ENCODE data around the gene SHROOM4. TPM values are rescaled to one million over a fixed set of nuclear protein-coding genes. Genes with fewer than 3 reads are reported as not detected.

SHROOM4 gene
- total and polyA plus RNA-seq, 2 experiments from 2014 or later: 1.9 to 8.5 TPM

- H4K20me1 ChIP-seq (replicated peaks; ENCODE audit: insufficient read depth): no peaks in the 10 kb centered on the region; the same call in 1 of the 2 replicates
- no peak for DNase-seq (ENCODE audit: low spot score)
- Mint-ChIP-seq H3K27ac (no peak overlapping the region), H3K27me3 (ENCODE audit: insufficient read depth, low read depth, poor library complexity) (peaks cover 3% of the 10 kb centered on the region), H3K4me1 (peaks cover 20% of the 10 kb centered on the region; the same call in 2 of the 3 replicates), H3K9me3 (no peaks in the 10 kb centered on the region), H3K36me3 (ENCODE audit: low read depth) (no peaks in the 10 kb centered on the region; the same call in 2 of the 3 replicates), H3K4me3 (no peak overlapping the region)
- no peak overlapping the region for H3K27ac ChIP-seq (ENCODE audit: low read depth)
- peaks cover 9% of the 10 kb centered on the region; the same call in 1 of the 2 replicates for H3K4me1 ChIP-seq (ENCODE audit: insufficient read depth)
- H3F3A ChIP-seq (replicated peaks; ENCODE audit: low read depth): no peaks in the 10 kb centered on the region
- H3K27me3 ChIP-seq (ENCODE audit: insufficient read depth): no peaks in the 10 kb centered on the region
- no peak overlapping the region for H3K4me3 ChIP-seq
- H3K79me2 ChIP-seq (replicated peaks; ENCODE audit: insufficient read depth): no peaks in the 10 kb centered on the region
- no peak overlapping the region for H3K4me2 ChIP-seq
- no peak for TF ChIP-seq ZNF114 (CRISPR knock-in tag; IDR thresholded peaks at IDR 0.05)
- TF ChIP-seq, protein P1, sequence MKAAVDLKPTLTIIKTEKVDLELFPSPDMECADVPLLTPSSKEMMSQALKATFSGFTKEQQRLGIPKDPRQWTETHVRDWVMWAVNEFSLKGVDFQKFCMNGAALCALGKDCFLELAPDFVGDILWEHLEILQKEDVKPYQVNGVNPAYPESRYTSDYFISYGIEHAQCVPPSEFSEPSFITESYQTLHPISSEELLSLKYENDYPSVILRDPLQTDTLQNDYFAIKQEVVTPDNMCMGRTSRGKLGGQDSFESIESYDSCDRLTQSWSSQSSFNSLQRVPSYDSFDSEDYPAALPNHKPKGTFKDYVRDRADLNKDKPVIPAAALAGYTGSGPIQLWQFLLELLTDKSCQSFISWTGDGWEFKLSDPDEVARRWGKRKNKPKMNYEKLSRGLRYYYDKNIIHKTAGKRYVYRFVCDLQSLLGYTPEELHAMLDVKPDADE (IDR thresholded peaks at IDR 0.05): no peak
- TF ChIP-seq ZNF331 (CRISPR knock-in tag; IDR thresholded peaks at IDR 0.05; ENCODE audit: low read depth): no peak
- no peak for TF ChIP-seq CTCF (conservative IDR thresholded peaks at IDR 0.05; ENCODE audit: low read depth in 2 of 2)
- no peak for TF ChIP-seq ZNF462 (CRISPR knock-in tag; IDR thresholded peaks at IDR 0.05)
- TF ChIP-seq EZH2 (IDR thresholded peaks at IDR 0.05; ENCODE audit: low read depth, unreplicated experiment): no peak
- no peak for TF ChIP-seq NANOG (IDR thresholded peaks at IDR 0.05; ENCODE audit: borderline replicate concordance)
- no peak for TF ChIP-seq JUNB (IDR thresholded peaks at IDR 0.05; ENCODE audit: unreplicated experiment)
- TF ChIP-seq EZH2phosphoT487 (IDR thresholded peaks at IDR 0.05; ENCODE audit: unreplicated experiment): no peak
- no peak for TF ChIP-seq REST (IDR thresholded peaks at IDR 0.05; ENCODE audit: unreplicated experiment)
- no peak for TF ChIP-seq POLR2AphosphoS5 (IDR thresholded peaks at IDR 0.05; ENCODE audit: low read depth)
- no peak for TF ChIP-seq STAT1 (IDR thresholded peaks at IDR 0.05; ENCODE audit: unreplicated experiment)
- no peaks in the 10 kb centered on the region for H3K36me3 ChIP-seq (ENCODE audit: insufficient read depth)
- ATAC-seq: no peak
- H2AFZ ChIP-seq: no peak overlapping the region
- H3K9me2 ChIP-seq (ENCODE audit: insufficient read depth): no peaks in the 10 kb centered on the region
These were observed 14.4 kb downstream of the SHROOM4 start for GRCh38 chrX:50799531-50799961.
